ENCODE measurements around the gene SF3B5.
"Not testable (repeated sequence)": the region's sequence is repeated elsewhere in the genome, so short reads cannot be mapped to it uniquely, and the experiment has no call there.

Gene SF3B5

GRCh38 chr6:144095134-144096002 lies at the start of gene SF3B5:
Gene SF3B5 (minus strand): TSS chr6:144095573. CDS start chr6:144095497, 76 bp downstream.
- Histone ChIP-seq H3K9ac (ENCODE audit: low read depth, low read length) (peak within 1 kb of the TSS; percentile 91), H3K4me3 (ENCODE audit: low read length) (peak within 1 kb of the TSS; percentile 98), H3K9me3 (ENCODE audit: insufficient read depth, low read depth, low read length) (no peaks in the 10 kb centered on the region), H3K27ac (ENCODE audit: low read length) (peak within 1 kb of the TSS; percentile 9), H3K27me3 (ENCODE audit: insufficient read depth, low read length) (no peaks in the 10 kb centered on the region), H3K4me1 (ENCODE audit: insufficient read depth, low read length) (peaks cover 6% of the 10 kb centered on the region), H3K36me3 (ENCODE audit: insufficient read depth, low read depth, low read length) (no peaks in the 10 kb centered on the region)

DNA sequence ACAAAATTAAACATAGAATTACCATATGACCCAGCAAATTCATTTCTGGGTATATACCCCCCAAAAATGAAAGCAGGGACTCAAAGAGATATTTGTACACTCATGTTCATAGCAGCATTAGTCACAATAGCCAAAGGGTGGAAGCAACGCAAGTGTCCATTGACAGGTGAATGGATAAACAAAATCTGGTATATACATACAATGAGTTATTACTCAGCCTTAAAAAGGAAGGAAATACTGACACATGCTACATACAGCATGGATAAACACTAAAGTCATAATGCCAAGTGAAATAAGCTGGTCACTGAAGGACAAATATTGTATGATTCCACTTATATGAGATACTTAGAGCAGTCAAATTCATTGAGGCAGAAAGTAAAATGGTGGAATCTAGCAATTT lies 49.6 kb upstream of the SF3B5 start:
- H3K36me3 ChIP-seq (ENCODE audit: insufficient read depth, low read depth, low read length), result no peaks in the 10 kb centered on the region

DNA sequence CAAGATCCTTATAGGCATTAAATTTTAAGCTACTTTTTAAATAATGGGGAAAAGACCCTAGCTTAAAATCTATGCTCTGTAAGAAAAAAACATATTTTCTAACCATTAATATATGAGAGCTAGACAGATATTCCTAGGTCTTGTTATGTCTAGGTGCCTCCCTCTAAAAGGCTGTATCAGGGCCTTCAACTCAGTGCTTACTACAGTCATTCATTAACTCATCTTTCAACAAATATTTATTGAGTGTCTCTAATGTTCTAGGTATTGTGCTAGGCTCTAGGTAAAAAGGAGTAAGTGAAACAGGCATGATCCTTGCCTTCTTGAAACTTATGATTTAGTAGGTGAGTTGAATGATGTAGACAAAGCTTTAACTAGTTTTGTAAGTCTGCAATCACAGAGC lies 48.5 kb upstream of the SF3B5 start:
- H3K36me3 ChIP-seq (ENCODE audit: insufficient read depth, low read depth, low read length), result no peaks in the 10 kb centered on the region
- H3K9ac ChIP-seq (ENCODE audit: low read depth, low read length), result no peak overlapping the region
- H3K27ac ChIP-seq (ENCODE audit: low read length), result no peak overlapping the region
- H3K4me1 ChIP-seq (ENCODE audit: insufficient read depth, low read length), result no peaks in the 10 kb centered on the region
- no peaks in the 10 kb centered on the region for H3K9me3 ChIP-seq (ENCODE audit: insufficient read depth, low read depth, low read length)
- H3K4me3 ChIP-seq (ENCODE audit: low read length), result no peak overlapping the region
- H3K27me3 ChIP-seq (ENCODE audit: insufficient read depth, low read length), result peaks cover 22% of the 10 kb centered on the region

More for the DNA sequence above, 49.6 kb upstream of the SF3B5 start:
- Histone ChIP-seq H3K4me1 (ENCODE audit: insufficient read depth, low read length) (no peaks in the 10 kb centered on the region), H3K27me3 (ENCODE audit: insufficient read depth, low read length) (peaks cover 33% of the 10 kb centered on the region), H3K9me3 (ENCODE audit: insufficient read depth, low read depth, low read length) (no peaks in the 10 kb centered on the region), H3K9ac (ENCODE audit: low read depth, low read length) (no peak overlapping the region), H3K4me3 (ENCODE audit: low read length) (no peak overlapping the region), H3K27ac (ENCODE audit: low read length) (no peak overlapping the region)

DNA sequence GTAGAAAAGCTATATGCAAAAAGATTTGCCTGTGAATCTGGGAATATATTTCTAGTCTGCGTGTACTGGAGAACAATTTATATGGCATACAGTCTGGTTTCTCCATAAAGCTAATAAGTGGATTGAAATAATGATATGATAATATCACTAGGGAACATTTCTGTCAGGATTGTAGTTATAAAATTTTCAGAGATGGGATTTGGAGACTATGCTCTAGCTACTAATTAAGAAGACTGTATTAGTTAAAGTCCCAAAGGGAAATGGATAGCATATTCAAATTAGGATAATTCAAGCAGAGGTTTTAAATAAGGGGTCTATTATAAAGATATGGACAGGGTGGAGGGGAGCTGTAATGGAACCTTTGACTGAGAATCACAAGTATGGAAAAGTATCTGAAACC lies 47.7 kb upstream of the SF3B5 start:
- H3K36me3 ChIP-seq (ENCODE audit: insufficient read depth, low read depth, low read length), result no peaks in the 10 kb centered on the region
- H3K9me3 ChIP-seq (ENCODE audit: insufficient read depth, low read depth, low read length), result no peaks in the 10 kb centered on the region

DNA sequence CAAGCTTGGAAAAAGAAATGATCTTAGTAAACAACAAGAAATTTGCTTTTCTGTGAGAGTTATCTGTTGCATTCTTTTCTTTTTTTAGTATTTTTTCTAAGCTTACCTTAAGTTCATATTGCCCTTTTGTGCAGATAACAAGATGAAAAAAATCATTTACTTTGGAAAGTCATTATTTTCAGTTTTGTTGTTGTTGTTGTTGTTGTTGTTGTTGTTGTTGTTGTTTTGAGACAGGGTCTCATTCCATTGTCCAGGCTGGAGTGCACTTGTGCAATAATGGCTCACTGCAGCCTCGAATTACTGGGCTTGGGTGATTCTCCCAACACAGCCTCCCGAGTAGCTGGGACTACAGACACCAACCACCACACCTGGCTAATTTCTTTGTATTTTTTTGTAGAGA lies 46.1 kb upstream of the SF3B5 start:
- H3K27ac ChIP-seq (ENCODE audit: low read length), result no peak overlapping the region
- no peak overlapping the region for H3K4me3 ChIP-seq (ENCODE audit: low read length)
- no peaks in the 10 kb centered on the region for H3K4me1 ChIP-seq (ENCODE audit: insufficient read depth, low read length)
- H3K27me3 ChIP-seq (ENCODE audit: insufficient read depth, low read length), result no peaks in the 10 kb centered on the region
- H3K36me3 ChIP-seq (ENCODE audit: insufficient read depth, low read depth, low read length), result no peaks in the 10 kb centered on the region
- no peaks in the 10 kb centered on the region for H3K9me3 ChIP-seq (ENCODE audit: insufficient read depth, low read depth, low read length)
- H3K9ac ChIP-seq (ENCODE audit: low read depth, low read length), result no peak overlapping the region

More for the DNA sequence above, 47.7 kb upstream of the SF3B5 start:
- Histone ChIP-seq H3K4me1 (ENCODE audit: insufficient read depth, low read length) (no peaks in the 10 kb centered on the region), H3K4me3 (ENCODE audit: low read length) (no peak overlapping the region), H3K27me3 (ENCODE audit: insufficient read depth, low read length) (peaks cover 14% of the 10 kb centered on the region), H3K27ac (ENCODE audit: low read length) (no peak overlapping the region), H3K9ac (ENCODE audit: low read depth, low read length) (no peak overlapping the region)

GRCh38 chr6:144140867-144141266 lies 45.5 kb upstream of the SF3B5 start:
- H3K9ac ChIP-seq (ENCODE audit: low read depth, low read length), result no peak overlapping the region
- no peaks in the 10 kb centered on the region for H3K4me1 ChIP-seq (ENCODE audit: insufficient read depth, low read length)
- no peak overlapping the region for H3K27ac ChIP-seq (ENCODE audit: low read length)
- H3K4me3 ChIP-seq (ENCODE audit: low read length), result no peak overlapping the region
- no peaks in the 10 kb centered on the region for H3K9me3 ChIP-seq (ENCODE audit: insufficient read depth, low read depth, low read length)
- H3K27me3 ChIP-seq (ENCODE audit: insufficient read depth, low read length), result no peaks in the 10 kb centered on the region
- H3K36me3 ChIP-seq (ENCODE audit: insufficient read depth, low read depth, low read length), result no peaks in the 10 kb centered on the region

- Histone ChIP-seq H3K4me3 (ENCODE audit: low read length) (no peak overlapping the region), H3K27ac (ENCODE audit: low read length) (no peak overlapping the region), H3K9ac (ENCODE audit: low read depth, low read length) (no peak overlapping the region), H3K36me3 (ENCODE audit: insufficient read depth, low read depth, low read length) (no peaks in the 10 kb centered on the region), H3K27me3 (ENCODE audit: insufficient read depth, low read length) (no peaks in the 10 kb centered on the region), H3K9me3 (ENCODE audit: insufficient read depth, low read depth, low read length) (no peaks in the 10 kb centered on the region), H3K4me1 (ENCODE audit: insufficient read depth, low read length) (no peaks in the 10 kb centered on the region)
Observed at GRCh38 chr6:144139817-144140216, 44.4 kb upstream of the SF3B5 start.

- Histone ChIP-seq H3K9me3 (ENCODE audit: insufficient read depth, low read depth, low read length) (no peaks in the 10 kb centered on the region), H3K9ac (ENCODE audit: low read depth, low read length) (no peak overlapping the region), H3K36me3 (ENCODE audit: insufficient read depth, low read depth, low read length) (no peaks in the 10 kb centered on the region), H3K27ac (ENCODE audit: low read length) (no peak overlapping the region), H3K4me1 (ENCODE audit: insufficient read depth, low read length) (no peaks in the 10 kb centered on the region), H3K4me3 (ENCODE audit: low read length) (no peak overlapping the region), H3K27me3 (ENCODE audit: insufficient read depth, low read length) (no peaks in the 10 kb centered on the region)
Observed at GRCh38 chr6:144138542-144138941, 43.2 kb upstream of the SF3B5 start.

- no peak overlapping the region for H3K4me3 ChIP-seq (ENCODE audit: low read length)
- H3K27ac ChIP-seq (ENCODE audit: low read length), result no peak overlapping the region
- H3K9me3 ChIP-seq (ENCODE audit: insufficient read depth, low read depth, low read length), result no peaks in the 10 kb centered on the region
- no peak overlapping the region for H3K9ac ChIP-seq (ENCODE audit: low read depth, low read length)
- no peaks in the 10 kb centered on the region for H3K36me3 ChIP-seq (ENCODE audit: insufficient read depth, low read depth, low read length)
- no peaks in the 10 kb centered on the region for H3K4me1 ChIP-seq (ENCODE audit: insufficient read depth, low read length)
- H3K27me3 ChIP-seq (ENCODE audit: insufficient read depth, low read length), result no peaks in the 10 kb centered on the region
Observed at GRCh38 chr6:144134737-144135136, 39.4 kb upstream of the SF3B5 start.

- no peaks in the 10 kb centered on the region for H3K36me3 ChIP-seq (ENCODE audit: insufficient read depth, low read depth, low read length)
- H3K27ac ChIP-seq (ENCODE audit: low read length), result no peak overlapping the region
- no peak overlapping the region for H3K4me3 ChIP-seq (ENCODE audit: low read length)
- no peak overlapping the region for H3K9ac ChIP-seq (ENCODE audit: low read depth, low read length)
- H3K27me3 ChIP-seq (ENCODE audit: insufficient read depth, low read length), result no peaks in the 10 kb centered on the region
- no peaks in the 10 kb centered on the region for H3K9me3 ChIP-seq (ENCODE audit: insufficient read depth, low read depth, low read length)
- no peaks in the 10 kb centered on the region for H3K4me1 ChIP-seq (ENCODE audit: insufficient read depth, low read length)
Observed at GRCh38 chr6:144134176-144134575, 38.8 kb upstream of the SF3B5 start.

DNA sequence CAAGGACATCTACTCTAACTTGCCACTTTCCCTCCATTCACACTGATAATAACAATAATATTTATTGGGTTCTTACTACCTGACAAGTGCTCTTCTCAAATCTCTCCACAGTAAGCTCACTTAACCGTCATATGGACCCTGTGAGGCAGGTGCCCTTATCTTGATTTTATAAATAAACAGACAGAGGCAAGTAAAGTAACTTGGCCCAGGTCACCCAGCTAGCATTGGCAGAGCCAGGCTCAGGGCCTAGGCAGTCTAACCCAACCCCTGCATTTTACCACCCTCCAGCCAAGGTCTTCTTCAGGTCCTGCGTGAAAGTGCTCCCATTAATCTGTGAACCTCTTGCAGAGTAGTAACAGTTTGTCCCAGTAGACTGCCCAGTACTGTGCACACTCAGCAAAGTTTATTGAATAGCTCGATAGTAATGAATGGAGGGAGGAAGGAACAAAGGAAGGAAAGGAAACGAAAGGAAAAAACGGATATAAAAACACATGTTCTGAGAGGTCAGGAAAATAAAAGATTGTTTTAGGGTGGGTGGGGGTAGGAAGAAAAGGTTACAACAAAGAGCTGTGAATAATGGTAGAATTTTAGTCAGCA lies 38.0 kb upstream of the SF3B5 start:
- no peaks in the 10 kb centered on the region for H3K27me3 ChIP-seq (ENCODE audit: insufficient read depth, low read length)
- H3K9me3 ChIP-seq (ENCODE audit: insufficient read depth, low read depth, low read length), result no peaks in the 10 kb centered on the region
- H3K27ac ChIP-seq (ENCODE audit: low read length), result no peak overlapping the region
- H3K36me3 ChIP-seq (ENCODE audit: insufficient read depth, low read depth, low read length), result no peaks in the 10 kb centered on the region
- no peak overlapping the region for H3K4me3 ChIP-seq (ENCODE audit: low read length)
- no peaks in the 10 kb centered on the region for H3K4me1 ChIP-seq (ENCODE audit: insufficient read depth, low read length)
- no peak overlapping the region for H3K9ac ChIP-seq (ENCODE audit: low read depth, low read length)

- not testable (repeated sequence) for H3K9ac ChIP-seq (ENCODE audit: low read depth, low read length); H3K9me3 ChIP-seq (ENCODE audit: insufficient read depth, low read depth, low read length); H3K27me3 ChIP-seq (ENCODE audit: insufficient read depth, low read length); H3K36me3 ChIP-seq (ENCODE audit: insufficient read depth, low read depth, low read length); H3K27ac ChIP-seq (ENCODE audit: low read length); H3K4me3 ChIP-seq (ENCODE audit: low read length); H3K4me1 ChIP-seq (ENCODE audit: insufficient read depth, low read length)
Observed at GRCh38 chr6:144132167-144132690, 36.9 kb upstream of the SF3B5 start.

Data from iPS-20b (cell line).